Panc1 (cell line): ENCODE data around the gene ZFYVE1. TPM values are rescaled to one million over a fixed set of nuclear protein-coding genes. Genes with fewer than 3 reads are reported as not detected.
"Not testable (repeated sequence)": the region's sequence is repeated elsewhere in the genome, so short reads cannot be mapped to it uniquely, and the experiment has no call there.

ENCODE experiments used
- ATAC-seq: fragments of 200-7000 bp; cut with Tn5 transposase; 2 replicates; pipeline ENCODE4 v1.9.1; 2020; ENCODE audit warnings: mild to moderate bottlenecking, moderate library complexity
- BruUV-seq: library from RNA; stranded (reverse); fragments of 400-500 nt; replicated peaks from 2 replicates; lab custom pipeline; 2021; lab: Mats Ljungman, UMichigan
- CTCF ChIA-PET: fragments of 300-600 bp; sonication (Branson Sonifier 250); formaldehyde crosslinking; loops from one replicate; lab custom pipeline; 2022; ENCODE audit warnings: antibody characterized with exemption; lab: Charles Lee
- POLR2A ChIA-PET: fragments of 300-600 bp; sonication (Branson Sonifier 250); formaldehyde crosslinking; loops from one replicate; lab custom pipeline; 2022; ENCODE audit warnings: antibody characterized with exemption; lab: Charles Lee
- DNase-seq: peaks from one replicate; pipeline ENCODE4 v3.0.0-alpha.2; 2010; ENCODE audit warnings: low read depth, low spot score
- H3K27ac ChIP-seq: 2 replicates; pipeline ENCODE4 v1.5.1; 2011; ENCODE audit warnings: mild to moderate bottlenecking, low read length, inconsistent platforms
- H3K27me3 ChIP-seq: fragments of 200-500 bp; sonication (Bioruptor generic); 2 replicates; pipeline ENCODE4 v1.6.0; 2014; ENCODE audit warnings: low read length, inconsistent platforms; ENCODE audit not compliant: control insufficient read depth, insufficient read depth
- H3K36me3 ChIP-seq: fragments of 200-500 bp; sonication (Bioruptor generic); 2 replicates; pipeline ENCODE4 v1.5.1; 2014; ENCODE audit warnings: inconsistent platforms, mild to moderate bottlenecking, low read length, moderate library complexity; ENCODE audit not compliant: control insufficient read depth, insufficient read depth
- H3K4me1 ChIP-seq: 2 replicates; pipeline ENCODE4 v1.5.1; 2011; ENCODE audit warnings: inconsistent platforms, mild to moderate bottlenecking, low read length, moderate library complexity; ENCODE audit not compliant: control insufficient read depth, insufficient read depth
- H3K4me3 ChIP-seq, 2 experiments: 2 replicates each; pipeline ENCODE4 v1.5.1; 2011 to 2012; ENCODE audit warnings: low read depth in 2 of 2, low read length in 2 of 2, mild to moderate bottlenecking in 2 of 2, inconsistent platforms in 1 of 2, moderate library complexity in 1 of 2
- H3K9me3 ChIP-seq: fragments of 200-500 bp; sonication (Bioruptor generic); 2 replicates; pipeline ENCODE4 v1.5.1; 2014; ENCODE audit warnings: low read depth, mild to moderate bottlenecking, inconsistent platforms, low read length, moderate library complexity; ENCODE audit not compliant: control insufficient read depth, insufficient read depth
- CTCF ChIP-seq: fragments of 450-650 bp; IDR thresholded peaks from 2 replicates; pipeline ENCODE4 v1.5.1; 2017; ENCODE audit warnings: mild to moderate bottlenecking
- POLR2AphosphoS5 ChIP-seq: IDR thresholded peaks from 2 replicates; pipeline ENCODE4 v1.6.1; 2012; ENCODE audit warnings: mild to moderate bottlenecking, low read depth, low read length, moderate library complexity
- REST ChIP-seq, 2 experiments: IDR thresholded peaks; 2 replicates each; pipeline ENCODE4 v1.6.1; 2011 to 2012; ENCODE audit warnings: low read depth in 2 of 2, control low read depth in 1 of 2, low read length in 1 of 2, mild to moderate bottlenecking in 1 of 2, moderate library complexity in 1 of 2; ENCODE audit not compliant: insufficient read depth in 1 of 2
- SIN3A ChIP-seq: IDR thresholded peaks from 2 replicates; pipeline ENCODE4 v1.6.1; 2012; ENCODE audit warnings: low read depth, mild to moderate bottlenecking, low read length, moderate library complexity, borderline replicate concordance; ENCODE audit not compliant: insufficient read depth
- TCF7L2 ChIP-seq: IDR thresholded peaks from 2 replicates; pipeline ENCODE4 v1.6.1; 2011; ENCODE audit warnings: mild to moderate bottlenecking, low read depth, low read length, inconsistent platforms
- in situ Hi-C: cut with HindIII; loops from 2 replicates; pipeline ENCODE4 v1.10.0; 2016; ENCODE audit warnings: low sequenced_read_pairs, low pct_unique_long_range_greater_than_20kb
- intact Hi-C: fragments of 100-400 bp; cut with micrococcal nuclease; formaldehyde crosslinking; loops from one replicate; pipeline ENCODE4 v1.10.0; 2022; ENCODE audit not compliant: unreplicated experiment
- total RNA-seq: library from RNA; stranded (reverse); gene quantifications from one replicate; pipeline ENCODE4 v1.2.1, GENCODE V29; 2021; ENCODE audit not compliant: unreplicated experiment

The ZFYVE1 gene
- total RNA-seq, 1 experiment from 2014 or later: 19.8 TPM

- ChIA-PET CTCF (no interaction called here), POLR2A (interaction anchor here (0.6 kb wide), 1 partner anchor 353 kb away, joined by 4 read pairs; no protein-coding TSS in a partner anchor)
- BruUV-seq: no TSS peak
- intact Hi-C loops (no loop called here), in situ Hi-C loops (no loop called here)
- no peaks in the 10 kb centered on the region for H3K36me3 ChIP-seq
- DNase-seq (peak; percentile 71), ATAC-seq (peak; percentile 58)
- TF ChIP-seq REST (IDR thresholded peaks at IDR 0.05; ENCODE audit: insufficient read depth in 1 of 2, low read depth in 2 of 2, low read length in 1 of 2) (no peak), CTCF (no peak), POLR2AphosphoS5 (no peak), SIN3A (no peak), TCF7L2 (no peak)
- H3K27ac ChIP-seq: no peak overlapping the region
- H3K9me3 ChIP-seq: no peaks in the 10 kb centered on the region
- H3K4me3 ChIP-seq: no peak overlapping the region
- no peaks in the 10 kb centered on the region for H3K27me3 ChIP-seq
- no peaks in the 10 kb centered on the region; the same call in 1 of the 2 replicates for H3K4me1 ChIP-seq
Observed at GRCh38 chr14:72962829-72963312, 64.0 kb downstream of the ZFYVE1 start.

- H3K9me3 ChIP-seq, DNase-seq, BruUV-seq, H3K27ac ChIP-seq, H3K4me1 ChIP-seq, ATAC-seq, POLR2A ChIA-PET, intact Hi-C loops, in situ Hi-C loops, CTCF ChIA-PET, H3K27me3 ChIP-seq, H3K4me3 ChIP-seq, H3K36me3 ChIP-seq: not testable (repeated sequence)
Observed at GRCh38 chr14:72962336-72962754, 64.6 kb downstream of the ZFYVE1 start.

- no peak overlapping the region for H3K4me3 ChIP-seq
- intact Hi-C loops: no loop called here
- in situ Hi-C loops: no loop called here
- no peak for TF ChIP-seq CTCF
- no peak for TF ChIP-seq POLR2AphosphoS5
- TF ChIP-seq REST (IDR thresholded peaks at IDR 0.05; ENCODE audit: insufficient read depth in 1 of 2, low read depth in 2 of 2, low read length in 1 of 2): no peak
- no peak for TF ChIP-seq SIN3A
- TF ChIP-seq TCF7L2: no peak
- H3K9me3 ChIP-seq: no peaks in the 10 kb centered on the region
- no TSS peak for BruUV-seq
- ATAC-seq: no peak; the same call in 1 of the 2 replicates
- no peaks in the 10 kb centered on the region for H3K27me3 ChIP-seq
- POLR2A ChIA-PET: no interaction called here
- DNase-seq: no peak
- no peaks in the 10 kb centered on the region for H3K36me3 ChIP-seq
- no peak overlapping the region for H3K27ac ChIP-seq
- no peaks in the 10 kb centered on the region; the same call in 1 of the 2 replicates for H3K4me1 ChIP-seq
- CTCF ChIA-PET: no interaction called here
Observed at GRCh38 chr14:72961579-72962335, 65.1 kb downstream of the ZFYVE1 start.
